ENCODE data around the gene CD53. TPM values are rescaled to one million over a fixed set of nuclear protein-coding genes. Genes with fewer than 3 reads are reported as not detected.
"Not testable (repeated sequence)": the region's sequence is repeated elsewhere in the genome, so short reads cannot be mapped to it uniquely, and the experiment has no call there.

The CD53 gene
- total RNA-seq, 6 experiments from 2014 or later, result not detected

DNA sequence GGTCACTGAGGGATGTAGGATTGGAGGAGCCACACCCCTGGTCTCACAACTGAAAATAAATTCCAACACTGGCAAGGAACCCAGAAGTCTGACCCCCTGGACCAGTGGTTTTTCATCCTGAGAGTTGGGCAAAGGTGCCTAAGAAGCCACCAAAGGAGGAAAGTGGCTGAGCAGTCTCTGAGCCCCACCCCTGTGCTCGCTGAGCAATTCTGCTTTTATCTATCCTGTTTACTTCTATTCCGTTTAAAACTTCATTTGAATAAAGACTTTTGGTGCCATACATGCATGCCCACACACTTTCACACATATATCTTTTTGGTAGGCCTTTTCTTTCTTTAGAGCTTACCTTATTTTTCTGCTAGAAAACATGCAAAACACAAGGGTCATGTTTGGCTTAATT, 13.9 kb upstream of the CD53 start:
- TF ChIP-seq CTCF (IDR thresholded peaks at IDR 0.05), result no peak

GRCh38 chr1:110860174-110860573, 12.8 kb upstream of the CD53 start:
- Mint-ChIP-seq H3K27ac (no peak overlapping the region), H3K4me1 (ENCODE audit: low read depth) (no peaks in the 10 kb centered on the region), H3K27me3 (ENCODE audit: insufficient read depth) (peaks cover 2% of the 10 kb centered on the region; the same call in 1 of the 2 replicates), H3K36me3 (ENCODE audit: low read depth) (no peaks in the 10 kb centered on the region), H3K4me3 (no peak overlapping the region), H3K9me3 (peaks cover 7% of the 10 kb centered on the region; the same call in 1 of the 2 replicates)
- no peak for DNase-seq
- no peak for TF ChIP-seq CTCF (IDR thresholded peaks at IDR 0.05)

More for the DNA sequence above, 13.9 kb upstream of the CD53 start:
- Mint-ChIP-seq H3K36me3 (ENCODE audit: low read depth) (no peaks in the 10 kb centered on the region), H3K9me3 (peaks cover 7% of the 10 kb centered on the region; the same call in 1 of the 2 replicates), H3K4me1 (ENCODE audit: low read depth) (no peaks in the 10 kb centered on the region), H3K27me3 (ENCODE audit: insufficient read depth) (peaks cover 2% of the 10 kb centered on the region; the same call in 1 of the 2 replicates), H3K4me3 (no peak overlapping the region), H3K27ac (no peak overlapping the region)
- DNase-seq, result no peak

- not testable (repeated sequence) for H3K9me3 Mint-ChIP-seq; H3K4me1 Mint-ChIP-seq (ENCODE audit: low read depth); H3K4me3 Mint-ChIP-seq; H3K27me3 Mint-ChIP-seq (ENCODE audit: insufficient read depth); H3K27ac Mint-ChIP-seq; DNase-seq; H3K36me3 Mint-ChIP-seq (ENCODE audit: low read depth)
Measured at GRCh38 chr1:110860620-110861019, 12.3 kb upstream of the CD53 start.

GRCh38 chr1:110861942-110862341, 11.0 kb upstream of the CD53 start:
- not testable (repeated sequence) for H3K27ac Mint-ChIP-seq; DNase-seq; H3K4me1 Mint-ChIP-seq (ENCODE audit: low read depth); H3K27me3 Mint-ChIP-seq (ENCODE audit: insufficient read depth); H3K9me3 Mint-ChIP-seq; H3K4me3 Mint-ChIP-seq; H3K36me3 Mint-ChIP-seq (ENCODE audit: low read depth)

GRCh38 chr1:110864287-110864686, 8.7 kb upstream of the CD53 start:
- Mint-ChIP-seq H3K9me3 (peaks cover 7% of the 10 kb centered on the region), H3K27me3 (ENCODE audit: insufficient read depth) (peaks cover 2% of the 10 kb centered on the region; the same call in 1 of the 2 replicates), H3K4me3 (no peak overlapping the region), H3K4me1 (ENCODE audit: low read depth) (no peaks in the 10 kb centered on the region), H3K27ac (no peak overlapping the region), H3K36me3 (ENCODE audit: low read depth) (no peaks in the 10 kb centered on the region)
- no peak for TF ChIP-seq CTCF (IDR thresholded peaks at IDR 0.05)
- no peak for DNase-seq

DNA sequence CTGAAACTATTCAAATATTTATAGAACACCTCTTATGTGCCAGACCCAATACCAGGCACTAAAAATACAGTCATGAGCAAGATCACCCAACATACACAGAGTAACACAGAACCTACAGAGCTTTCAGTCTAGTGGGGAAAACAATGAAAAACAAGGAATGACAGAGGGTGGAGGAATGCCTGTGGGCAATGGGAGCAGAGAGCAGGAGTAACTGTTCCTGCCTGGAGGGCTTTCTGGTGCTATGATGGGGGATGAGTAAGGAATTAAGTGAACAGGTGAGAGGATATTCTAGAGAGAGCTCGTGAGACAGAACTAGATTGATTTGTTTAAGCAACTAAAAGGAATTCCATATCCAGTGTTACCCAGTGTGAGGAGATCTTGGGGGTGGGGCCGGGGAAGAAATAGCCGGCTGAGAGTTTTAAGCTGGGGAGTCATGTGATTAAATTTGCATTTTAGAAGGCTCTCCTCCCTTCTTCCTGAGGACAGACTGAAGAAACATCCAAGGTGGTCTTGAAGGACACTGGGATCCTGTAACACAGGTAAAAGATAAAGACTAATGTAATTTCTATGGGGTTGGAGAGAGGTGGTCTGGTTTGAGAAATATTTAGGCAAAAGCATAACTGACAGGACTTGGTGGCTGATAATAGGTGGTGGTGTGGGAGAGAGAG, 2.1 kb upstream of the CD53 start:
- no peak overlapping the region for H3K4me3 Mint-ChIP-seq
- H3K4me1 Mint-ChIP-seq (ENCODE audit: low read depth), result no peaks in the 10 kb centered on the region
- no peaks in the 10 kb centered on the region; the same call in none of the 2 replicates for H3K27me3 Mint-ChIP-seq (ENCODE audit: insufficient read depth)
- no peak overlapping the region for H3K27ac Mint-ChIP-seq
- no peaks in the 10 kb centered on the region for H3K36me3 Mint-ChIP-seq (ENCODE audit: low read depth)
- no peak for DNase-seq
- TF ChIP-seq CTCF (IDR thresholded peaks at IDR 0.05), result no peak
- H3K9me3 Mint-ChIP-seq, result no peaks in the 10 kb centered on the region; the same call in 1 of the 2 replicates
